HepG2 (cell line): ENCODE results near the gene SSNA1. TPM values are rescaled to one million over a fixed set of nuclear protein-coding genes. Genes with fewer than 3 reads are reported as not detected.

Source experiments
- ERF ChIP-seq: IDR thresholded peaks from 2 replicates; pipeline ENCODE4 v1.6.1; 2018; ENCODE audit warnings: missing biosample characterization, missing genetic modification reagents
- ETV5 ChIP-seq: IDR thresholded peaks from 2 replicates; pipeline ENCODE4 v1.6.1; 2018; ENCODE audit warnings: missing biosample characterization, missing genetic modification reagents, inconsistent platforms, borderline replicate concordance
- NONO ChIP-seq, 2 experiments: fragments of 450-650 bp in 1 of 2; sonication (generic) in 1 of 2; formaldehyde crosslinking in 1 of 2; IDR thresholded peaks in 1 of 2; conservative IDR thresholded peaks in 1 of 2; 2 replicates each; pipeline versions ENCODE4 v1.6.1 to v1.8.0; 2017 to 2022; ENCODE audit warnings: mild to moderate bottlenecking in 1 of 2, missing genetic modification reagents in 1 of 2, moderate library complexity in 1 of 2
- PHF21A ChIP-seq: sonication (generic); formaldehyde crosslinking; IDR thresholded peaks from 2 replicates; pipeline ENCODE4 v1.5.0; 2020; ENCODE audit warnings: mild to moderate bottlenecking, missing genetic modification reagents
- REL ChIP-seq: sonication (generic); formaldehyde crosslinking; conservative IDR thresholded peaks from 2 replicates; pipeline ENCODE4 v1.8.0; 2022; ENCODE audit warnings: mild to moderate bottlenecking, missing genetic modification reagents, moderate library complexity
- SATB2 ChIP-seq: sonication (generic); formaldehyde crosslinking; IDR thresholded peaks from 2 replicates; pipeline ENCODE4 v1.5.0; 2020; ENCODE audit warnings: missing genetic modification reagents
- SIN3A ChIP-seq: IDR thresholded peaks from 2 replicates; pipeline ENCODE4 v1.6.1; 2011; ENCODE audit warnings: low read depth, mild to moderate bottlenecking, control low read depth, low read length, borderline replicate concordance
- SRF ChIP-seq: IDR thresholded peaks from 2 replicates; pipeline ENCODE4 v1.6.1; 2011; ENCODE audit warnings: mild to moderate bottlenecking, low read depth, low read length, moderate library complexity
- ZKSCAN1 ChIP-seq: fragments of 150-350 bp; IDR thresholded peaks from 2 replicates; pipeline ENCODE4 v1.6.1; 2014; ENCODE audit warnings: low read length
- ZNF451 ChIP-seq: sonication (generic); formaldehyde crosslinking; IDR thresholded peaks from 2 replicates; pipeline ENCODE4 v1.5.0; 2020; ENCODE audit warnings: mild to moderate bottlenecking, missing genetic modification reagents
- ZNF558 ChIP-seq: sonication (generic); formaldehyde crosslinking; IDR thresholded peaks from 2 replicates; pipeline ENCODE4 v1.9.0; 2022; ENCODE audit warnings: mild to moderate bottlenecking, missing genetic modification reagents, borderline replicate concordance
- ZNF878 ChIP-seq: sonication (generic); formaldehyde crosslinking; IDR thresholded peaks from 2 replicates; pipeline ENCODE4 v1.8.1; 2023; ENCODE audit warnings: mild to moderate bottlenecking, missing genetic modification reagents, moderate library complexity
- polyA plus RNA-seq, 8 experiments: library from polyadenylated mRNA; depleted of rRNA in 3 of 8; stranded (reverse) in 7 of 8; unstranded in 1 of 8; fragments of >200 nt; fragmentation: Illumina TruSeq in 4 of 8; extraction: Trizol in 4 of 8; gene quantifications; 2 replicates each; pipeline versions ENCODE4 v1.2.1 to v1.2.3, GENCODE V29; 2011 to 2016; ENCODE audit warnings: low read depth in 4 of 8, missing spikeins in 1 of 8, mixed read lengths in 1 of 8; ENCODE audit not compliant: insufficient read depth in 1 of 8
- total RNA-seq, 5 experiments: library from RNA; depleted of rRNA; stranded (reverse); fragments of >200 nt; fragmentation: Illumina TruSeq; extraction: Trizol; gene quantifications; 2 replicates each; pipeline ENCODE4 v1.2.3, GENCODE V29; 2016; ENCODE audit warnings: low read depth in 1 of 5
- TF ChIP-seq, protein P1 (sequence below): IDR thresholded peaks from 2 replicates; pipeline ENCODE4 v1.6.1; 2016; ENCODE audit warnings: mild to moderate bottlenecking
- TF ChIP-seq, protein P2 (sequence below): sonication (generic); formaldehyde crosslinking; IDR thresholded peaks from 2 replicates; pipeline ENCODE4 v1.5.0; 2020; ENCODE audit warnings: mild to moderate bottlenecking, missing genetic modification reagents
- TF ChIP-seq, protein P3 (sequence below): sonication (generic); IDR thresholded peaks from 2 replicates; pipeline ENCODE4 v1.6.1; 2016; ENCODE audit warnings: low read depth, borderline replicate concordance
- TF ChIP-seq, protein P4 (sequence below): sonication (generic); formaldehyde crosslinking; IDR thresholded peaks from 2 replicates; pipeline ENCODE4 v1.4.0; 2020; ENCODE audit warnings: mild to moderate bottlenecking, missing genetic modification reagents

SSNA1 gene
- total and polyA plus RNA-seq, 2 of the 13 experiments (the other 11 are each of a cell fraction or from before 2014, with no cell fraction given), result 35.9 to 49.4 TPM

DNA sequence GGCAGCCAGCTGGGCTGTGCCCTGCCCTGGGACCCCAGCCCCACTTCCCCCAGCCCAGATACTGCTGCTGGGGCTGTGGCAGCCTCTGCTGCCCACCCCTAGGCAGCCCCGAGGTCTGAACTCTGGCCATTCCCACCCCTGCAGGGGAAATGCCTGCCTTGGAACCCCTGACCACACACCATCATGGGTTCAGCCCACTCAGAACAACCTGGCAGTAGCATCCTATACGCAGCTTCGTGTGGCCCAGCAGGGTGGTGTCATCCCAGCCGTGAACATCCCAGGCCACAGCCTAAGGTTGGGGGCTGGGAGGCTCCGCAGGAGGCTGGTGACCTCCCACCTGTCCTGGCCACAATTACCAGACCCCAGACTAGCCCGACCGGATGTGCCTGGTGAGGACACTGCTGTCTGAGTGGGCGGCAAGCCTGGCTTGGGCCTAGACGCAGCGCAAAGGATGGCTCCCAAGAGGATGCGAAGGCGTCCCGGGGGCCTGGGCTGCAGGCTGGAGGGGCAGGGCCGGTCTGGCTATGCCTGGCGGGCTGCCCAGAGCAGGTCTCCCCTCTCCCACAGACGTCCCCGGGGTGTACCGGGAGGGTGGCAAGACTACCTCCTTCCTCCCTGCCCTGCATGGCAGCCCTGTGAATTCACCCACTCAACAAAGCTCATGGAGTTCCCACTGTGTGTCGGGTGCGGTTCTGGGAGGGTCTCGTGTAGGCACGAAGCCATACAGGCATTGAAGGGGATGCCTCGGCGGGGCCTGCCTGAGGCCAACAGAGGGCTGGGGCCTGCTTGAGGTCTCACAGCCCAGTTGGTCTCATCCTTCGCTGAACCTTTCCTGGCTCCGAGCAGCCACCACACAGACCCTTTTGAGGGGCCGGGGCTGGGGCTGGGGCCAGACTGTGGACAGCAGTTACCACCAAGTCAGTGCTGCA is 40.8 kb downstream of the SSNA1 start (continued):
- TF ChIP-seq ETV5, result peak; percentile 40; the same call in 1 of the 2 replicates
- TF ChIP-seq, protein P1, sequence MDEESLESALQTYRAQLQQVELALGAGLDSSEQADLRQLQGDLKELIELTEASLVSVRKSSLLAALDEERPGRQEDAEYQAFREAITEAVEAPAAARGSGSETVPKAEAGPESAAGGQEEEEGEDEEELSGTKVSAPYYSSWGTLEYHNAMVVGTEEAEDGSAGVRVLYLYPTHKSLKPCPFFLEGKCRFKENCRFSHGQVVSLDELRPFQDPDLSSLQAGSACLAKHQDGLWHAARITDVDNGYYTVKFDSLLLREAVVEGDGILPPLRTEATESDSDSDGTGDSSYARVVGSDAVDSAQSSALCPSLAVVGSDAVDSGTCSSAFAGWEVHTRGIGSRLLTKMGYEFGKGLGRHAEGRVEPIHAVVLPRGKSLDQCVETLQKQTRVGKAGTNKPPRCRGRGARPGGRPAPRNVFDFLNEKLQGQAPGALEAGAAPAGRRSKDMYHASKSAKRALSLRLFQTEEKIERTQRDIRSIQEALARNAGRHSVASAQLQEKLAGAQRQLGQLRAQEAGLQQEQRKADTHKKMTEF, result no peak
- TF ChIP-seq NONO (IDR thresholded peaks at IDR 0.05), result no peak
- peak; percentile 58 for TF ChIP-seq NONO (CRISPR knock-in tag; conservative IDR thresholded peaks at IDR 0.05)
- TF ChIP-seq SATB2, result no peak
- TF ChIP-seq PHF21A, result no peak
- TF ChIP-seq SIN3A, result peak; percentile 36; the same call in 1 of the 2 replicates
- TF ChIP-seq, protein P2, sequence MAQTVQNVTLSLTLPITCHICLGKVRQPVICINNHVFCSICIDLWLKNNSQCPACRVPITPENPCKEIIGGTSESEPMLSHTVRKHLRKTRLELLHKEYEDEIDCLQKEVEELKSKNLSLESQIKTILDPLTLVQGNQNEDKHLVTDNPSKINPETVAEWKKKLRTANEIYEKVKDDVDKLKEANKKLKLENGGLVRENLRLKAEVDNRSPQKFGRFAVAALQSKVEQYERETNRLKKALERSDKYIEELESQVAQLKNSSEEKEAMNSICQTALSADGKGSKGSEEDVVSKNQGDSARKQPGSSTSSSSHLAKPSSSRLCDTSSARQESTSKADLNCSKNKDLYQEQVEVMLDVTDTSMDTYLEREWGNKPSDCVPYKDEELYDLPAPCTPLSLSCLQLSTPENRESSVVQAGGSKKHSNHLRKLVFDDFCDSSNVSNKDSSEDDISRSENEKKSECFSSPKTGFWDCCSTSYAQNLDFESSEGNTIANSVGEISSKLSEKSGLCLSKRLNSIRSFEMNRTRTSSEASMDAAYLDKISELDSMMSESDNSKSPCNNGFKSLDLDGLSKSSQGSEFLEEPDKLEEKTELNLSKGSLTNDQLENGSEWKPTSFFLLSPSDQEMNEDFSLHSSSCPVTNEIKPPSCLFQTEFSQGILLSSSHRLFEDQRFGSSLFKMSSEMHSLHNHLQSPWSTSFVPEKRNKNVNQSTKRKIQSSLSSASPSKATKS (CRISPR knock-in tag), result no peak
- no peak for TF ChIP-seq ZNF558
- TF ChIP-seq, protein P3, sequence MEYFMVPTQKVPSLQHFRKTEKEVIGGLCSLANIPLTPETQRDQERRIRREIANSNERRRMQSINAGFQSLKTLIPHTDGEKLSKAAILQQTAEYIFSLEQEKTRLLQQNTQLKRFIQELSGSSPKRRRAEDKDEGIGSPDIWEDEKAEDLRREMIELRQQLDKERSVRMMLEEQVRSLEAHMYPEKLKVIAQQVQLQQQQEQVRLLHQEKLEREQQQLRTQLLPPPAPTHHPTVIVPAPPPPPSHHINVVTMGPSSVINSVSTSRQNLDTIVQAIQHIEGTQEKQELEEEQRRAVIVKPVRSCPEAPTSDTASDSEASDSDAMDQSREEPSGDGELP, result no peak
- TF ChIP-seq SRF, result no peak
- TF ChIP-seq, protein P4, sequence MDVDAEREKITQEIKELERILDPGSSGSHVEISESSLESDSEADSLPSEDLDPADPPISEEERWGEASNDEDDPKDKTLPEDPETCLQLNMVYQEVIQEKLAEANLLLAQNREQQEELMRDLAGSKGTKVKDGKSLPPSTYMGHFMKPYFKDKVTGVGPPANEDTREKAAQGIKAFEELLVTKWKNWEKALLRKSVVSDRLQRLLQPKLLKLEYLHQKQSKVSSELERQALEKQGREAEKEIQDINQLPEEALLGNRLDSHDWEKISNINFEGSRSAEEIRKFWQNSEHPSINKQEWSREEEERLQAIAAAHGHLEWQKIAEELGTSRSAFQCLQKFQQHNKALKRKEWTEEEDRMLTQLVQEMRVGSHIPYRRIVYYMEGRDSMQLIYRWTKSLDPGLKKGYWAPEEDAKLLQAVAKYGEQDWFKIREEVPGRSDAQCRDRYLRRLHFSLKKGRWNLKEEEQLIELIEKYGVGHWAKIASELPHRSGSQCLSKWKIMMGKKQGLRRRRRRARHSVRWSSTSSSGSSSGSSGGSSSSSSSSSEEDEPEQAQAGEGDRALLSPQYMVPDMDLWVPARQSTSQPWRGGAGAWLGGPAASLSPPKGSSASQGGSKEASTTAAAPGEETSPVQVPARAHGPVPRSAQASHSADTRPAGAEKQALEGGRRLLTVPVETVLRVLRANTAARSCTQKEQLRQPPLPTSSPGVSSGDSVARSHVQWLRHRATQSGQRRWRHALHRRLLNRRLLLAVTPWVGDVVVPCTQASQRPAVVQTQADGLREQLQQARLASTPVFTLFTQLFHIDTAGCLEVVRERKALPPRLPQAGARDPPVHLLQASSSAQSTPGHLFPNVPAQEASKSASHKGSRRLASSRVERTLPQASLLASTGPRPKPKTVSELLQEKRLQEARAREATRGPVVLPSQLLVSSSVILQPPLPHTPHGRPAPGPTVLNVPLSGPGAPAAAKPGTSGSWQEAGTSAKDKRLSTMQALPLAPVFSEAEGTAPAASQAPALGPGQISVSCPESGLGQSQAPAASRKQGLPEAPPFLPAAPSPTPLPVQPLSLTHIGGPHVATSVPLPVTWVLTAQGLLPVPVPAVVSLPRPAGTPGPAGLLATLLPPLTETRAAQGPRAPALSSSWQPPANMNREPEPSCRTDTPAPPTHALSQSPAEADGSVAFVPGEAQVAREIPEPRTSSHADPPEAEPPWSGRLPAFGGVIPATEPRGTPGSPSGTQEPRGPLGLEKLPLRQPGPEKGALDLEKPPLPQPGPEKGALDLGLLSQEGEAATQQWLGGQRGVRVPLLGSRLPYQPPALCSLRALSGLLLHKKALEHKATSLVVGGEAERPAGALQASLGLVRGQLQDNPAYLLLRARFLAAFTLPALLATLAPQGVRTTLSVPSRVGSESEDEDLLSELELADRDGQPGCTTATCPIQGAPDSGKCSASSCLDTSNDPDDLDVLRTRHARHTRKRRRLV (CRISPR knock-in tag), result no peak
- no peak for TF ChIP-seq ZNF878 (CRISPR knock-in tag)
- TF ChIP-seq ZKSCAN1, result no peak
- TF ChIP-seq REL (CRISPR knock-in tag), result 0 out of 2 replicates have a peak, but pooled peaks have one; percentile 8
- TF ChIP-seq ZNF451 (CRISPR knock-in tag), result no peak
- TF ChIP-seq ERF (CRISPR knock-in tag), result no peak
